Measurements from ENCODE around the gene ZGLP1.

The ZGLP1 gene

DNA sequence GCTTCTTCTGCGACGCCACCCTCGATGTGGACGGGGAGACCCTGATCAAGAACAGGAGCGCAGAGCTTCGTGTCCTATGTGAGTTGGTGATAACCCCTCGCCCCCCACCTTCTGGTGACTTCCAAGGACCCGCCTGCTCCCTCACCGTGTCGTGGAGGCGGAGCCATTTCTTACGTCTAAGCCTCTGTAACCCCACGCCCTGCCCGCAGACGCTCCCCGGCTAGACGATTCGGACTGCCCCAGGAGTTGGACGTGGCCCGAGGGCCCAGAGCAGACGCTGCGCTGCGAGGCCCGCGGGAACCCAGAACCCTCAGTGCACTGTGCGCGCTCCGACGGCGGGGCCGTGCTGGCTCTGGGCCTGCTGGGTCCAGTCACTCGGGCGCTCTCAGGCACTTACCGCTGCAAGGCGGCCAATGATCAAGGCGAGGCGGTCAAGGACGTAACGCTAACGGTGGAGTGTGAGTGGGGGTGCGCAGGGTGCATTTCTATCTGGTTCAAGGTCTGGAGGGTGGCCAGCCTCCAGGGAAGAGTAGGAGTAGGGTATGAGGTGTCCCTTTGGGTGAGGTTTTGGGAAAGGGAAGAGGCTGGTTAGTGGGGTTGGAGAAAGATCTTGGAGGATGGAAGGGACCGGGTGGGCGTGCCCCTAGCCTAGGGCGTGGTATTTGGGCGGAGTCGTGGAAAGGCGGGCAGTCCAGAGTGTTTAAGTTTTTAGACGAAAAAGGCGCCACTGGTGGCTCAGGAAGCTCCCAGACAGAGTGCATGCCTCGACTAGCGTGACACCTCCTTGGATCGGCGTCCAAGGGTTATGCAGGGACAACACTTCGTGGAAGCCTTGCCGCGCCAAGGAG lies 16.6 kb downstream of the ZGLP1 start:
- TF ChIP-seq, protein P1, sequence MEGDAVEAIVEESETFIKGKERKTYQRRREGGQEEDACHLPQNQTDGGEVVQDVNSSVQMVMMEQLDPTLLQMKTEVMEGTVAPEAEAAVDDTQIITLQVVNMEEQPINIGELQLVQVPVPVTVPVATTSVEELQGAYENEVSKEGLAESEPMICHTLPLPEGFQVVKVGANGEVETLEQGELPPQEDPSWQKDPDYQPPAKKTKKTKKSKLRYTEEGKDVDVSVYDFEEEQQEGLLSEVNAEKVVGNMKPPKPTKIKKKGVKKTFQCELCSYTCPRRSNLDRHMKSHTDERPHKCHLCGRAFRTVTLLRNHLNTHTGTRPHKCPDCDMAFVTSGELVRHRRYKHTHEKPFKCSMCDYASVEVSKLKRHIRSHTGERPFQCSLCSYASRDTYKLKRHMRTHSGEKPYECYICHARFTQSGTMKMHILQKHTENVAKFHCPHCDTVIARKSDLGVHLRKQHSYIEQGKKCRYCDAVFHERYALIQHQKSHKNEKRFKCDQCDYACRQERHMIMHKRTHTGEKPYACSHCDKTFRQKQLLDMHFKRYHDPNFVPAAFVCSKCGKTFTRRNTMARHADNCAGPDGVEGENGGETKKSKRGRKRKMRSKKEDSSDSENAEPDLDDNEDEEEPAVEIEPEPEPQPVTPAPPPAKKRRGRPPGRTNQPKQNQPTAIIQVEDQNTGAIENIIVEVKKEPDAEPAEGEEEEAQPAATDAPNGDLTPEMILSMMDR (IDR thresholded peaks at IDR 0.05; ENCODE audit: low read depth, low read length), result no peak
- peak overlapping the region; percentile 23 to 28 for H3K4me3 ChIP-seq (replicated peaks in 1 of 2; ENCODE audit: low read depth in 2 of 2, low read length in 2 of 2)
- no peak for DNase-seq (ENCODE audit: low read depth in 2 of 2)

DNA sequence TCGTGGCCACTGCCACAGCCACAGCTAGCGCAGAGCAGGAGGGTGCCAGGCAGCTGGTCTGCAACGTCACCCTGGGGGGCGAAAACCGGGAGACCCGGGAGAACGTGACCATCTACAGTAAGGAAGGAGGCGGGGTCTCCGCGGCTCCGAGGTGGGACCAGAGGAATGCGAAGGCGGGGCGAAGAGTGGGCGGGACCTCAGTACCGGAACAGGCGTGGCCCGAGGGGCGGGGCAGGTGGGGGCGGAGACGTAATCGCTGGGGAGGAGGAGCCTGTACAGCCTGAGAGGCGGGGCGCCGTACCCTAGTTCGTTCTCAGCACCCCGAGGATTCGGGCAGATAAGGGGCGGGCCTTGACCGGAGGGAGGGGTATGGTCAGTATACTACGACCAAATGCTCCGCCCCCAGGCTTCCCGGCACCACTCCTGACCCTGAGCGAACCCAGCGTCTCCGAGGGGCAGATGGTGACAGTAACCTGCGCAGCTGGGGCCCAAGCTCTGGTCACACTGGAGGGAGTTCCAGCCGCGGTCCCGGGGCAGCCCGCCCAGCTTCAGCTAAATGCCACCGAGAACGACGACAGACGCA lies 17.3 kb downstream of the ZGLP1 start:
- H3K4me3 ChIP-seq (replicated peaks in 1 of 2; ENCODE audit: low read depth in 2 of 2, low read length in 2 of 2), result peak overlapping the region; percentile 47 to 51
- DNase-seq (ENCODE audit: low read depth in 2 of 2), result peak; percentile 63 to 84
- TF ChIP-seq, protein P1 (IDR thresholded peaks at IDR 0.05; ENCODE audit: low read depth, low read length), result no peak

DNA sequence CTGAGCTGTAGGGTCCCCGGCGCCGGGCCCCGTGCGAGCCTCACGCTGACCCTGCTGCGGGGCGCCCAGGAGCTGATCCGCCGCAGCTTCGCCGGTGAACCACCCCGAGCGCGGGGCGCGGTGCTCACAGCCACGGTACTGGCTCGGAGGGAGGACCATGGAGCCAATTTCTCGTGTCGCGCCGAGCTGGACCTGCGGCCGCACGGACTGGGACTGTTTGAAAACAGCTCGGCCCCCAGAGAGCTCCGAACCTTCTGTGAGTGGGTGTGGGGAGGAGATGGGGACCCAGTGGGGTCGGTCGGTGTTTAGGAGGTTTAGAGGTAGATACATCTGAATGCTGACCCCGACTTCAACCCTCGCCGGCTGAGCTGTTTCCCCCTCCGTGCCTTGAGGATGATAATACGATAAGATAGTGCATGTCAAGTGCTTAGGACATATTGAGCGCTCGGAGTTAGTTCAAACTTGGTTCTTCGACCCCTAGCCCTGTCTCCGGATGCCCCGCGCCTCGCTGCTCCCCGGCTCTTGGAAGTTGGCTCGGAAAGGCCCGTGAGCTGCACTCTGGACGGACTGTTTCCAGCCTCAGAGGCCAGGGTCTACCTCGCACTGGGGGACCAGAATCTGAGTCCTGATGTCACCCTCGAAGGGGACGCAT lies 17.9 kb downstream of the ZGLP1 start:
- TF ChIP-seq, protein P1 (IDR thresholded peaks at IDR 0.05; ENCODE audit: low read depth, low read length), result no peak
- peak overlapping the region; percentile 47 to 51 for H3K4me3 ChIP-seq (replicated peaks in 1 of 2; ENCODE audit: low read depth in 2 of 2, low read length in 2 of 2)
- DNase-seq (ENCODE audit: low read depth in 2 of 2), result no peak

DNA sequence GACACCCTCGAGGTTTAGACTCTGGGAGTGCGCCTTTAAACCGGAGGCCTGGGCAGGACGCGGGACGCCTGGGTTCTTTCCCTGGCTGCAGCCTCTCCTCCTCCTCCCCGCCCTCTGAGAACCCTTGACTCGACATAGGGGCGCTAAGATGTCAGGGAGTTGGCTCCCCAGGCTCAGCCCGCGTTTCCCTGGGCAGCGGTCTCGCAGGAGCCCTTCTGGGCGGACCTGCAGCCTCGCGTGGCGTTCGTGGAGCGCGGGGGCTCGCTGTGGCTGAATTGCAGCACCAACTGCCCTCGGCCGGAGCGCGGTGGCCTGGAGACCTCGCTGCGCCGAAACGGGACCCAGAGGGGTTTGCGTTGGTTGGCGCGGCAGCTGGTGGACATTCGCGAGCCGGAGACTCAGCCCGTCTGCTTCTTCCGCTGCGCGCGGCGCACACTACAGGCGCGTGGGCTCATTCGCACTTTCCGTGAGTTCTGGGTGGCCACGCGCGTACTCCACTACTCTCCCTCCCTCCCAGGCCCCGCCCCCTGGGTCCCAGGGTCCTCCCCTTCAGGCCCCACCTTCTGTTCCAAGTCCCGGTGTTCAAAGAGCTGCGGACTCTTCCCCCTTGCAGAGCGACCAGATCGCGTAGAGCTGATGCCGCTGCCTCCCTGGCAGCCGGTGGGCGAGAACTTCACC lies 18.6 kb downstream of the ZGLP1 start:
- TF ChIP-seq, protein P1 (IDR thresholded peaks at IDR 0.05; ENCODE audit: low read depth, low read length), result no peak
- peak; percentile 44 to 56 for DNase-seq (ENCODE audit: low read depth in 2 of 2)

DNA sequence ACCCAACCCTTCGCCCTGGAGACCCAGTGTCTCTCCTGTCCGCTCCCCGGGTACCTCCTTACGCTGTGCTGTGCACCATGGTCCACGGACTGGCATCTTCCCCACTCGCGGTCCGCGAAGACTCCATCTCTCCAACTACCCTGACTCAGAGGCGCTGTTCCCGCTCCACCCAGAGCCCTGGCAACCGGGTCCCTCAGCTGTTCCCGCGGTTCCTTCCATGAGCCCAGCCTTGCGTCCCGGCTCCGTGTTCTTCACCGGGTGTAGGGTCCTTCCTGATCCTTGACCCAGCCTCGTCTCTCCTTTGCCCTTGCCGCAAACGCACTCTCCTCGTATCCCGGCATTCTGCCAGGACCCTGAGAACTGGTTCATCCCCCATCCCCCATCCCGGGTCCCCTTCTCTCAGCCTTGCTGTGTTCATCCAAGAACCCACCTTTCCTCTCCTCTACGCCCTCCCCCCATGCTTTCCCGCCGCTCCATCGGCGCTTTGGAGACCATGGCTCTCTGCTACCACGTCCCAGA lies 19.2 kb downstream of the ZGLP1 start:
- TF ChIP-seq, protein P1 (IDR thresholded peaks at IDR 0.05; ENCODE audit: low read depth, low read length), result no peak
- no peak for DNase-seq (ENCODE audit: low read depth in 2 of 2)
- peak overlapping the region; percentile 47 to 51 for H3K4me3 ChIP-seq (replicated peaks in 1 of 2; ENCODE audit: low read depth in 2 of 2, low read length in 2 of 2)

More for the DNA sequence above, 18.6 kb downstream of the ZGLP1 start:
- peak overlapping the region; percentile 47 to 51 for H3K4me3 ChIP-seq (replicated peaks in 1 of 2; ENCODE audit: low read depth in 2 of 2, low read length in 2 of 2)

DNA sequence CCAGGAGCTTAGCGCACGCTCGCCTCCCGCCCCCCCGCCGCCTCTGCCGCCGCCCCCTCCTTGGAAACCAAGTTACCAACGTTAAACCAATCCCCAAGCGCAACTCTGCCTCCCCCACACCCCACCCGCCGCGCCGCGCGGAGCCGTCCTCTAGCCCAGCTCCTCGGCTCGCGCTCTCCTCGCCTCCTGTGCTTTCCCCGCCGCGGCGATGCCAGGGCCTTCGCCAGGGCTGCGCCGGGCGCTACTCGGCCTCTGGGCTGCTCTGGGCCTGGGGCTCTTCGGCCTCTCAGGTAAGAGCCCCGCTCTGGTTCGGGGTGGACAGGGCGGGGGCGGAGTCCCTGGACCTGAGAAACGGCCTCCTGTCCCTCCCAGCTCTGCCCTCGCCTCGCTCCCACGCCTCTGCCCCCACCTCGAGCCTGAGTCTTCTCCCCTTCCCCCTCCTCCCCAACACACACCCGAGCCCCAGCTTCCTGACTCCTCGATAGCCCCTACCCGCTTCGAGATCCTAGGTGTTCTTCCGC lies 19.7 kb downstream of the ZGLP1 start, which contains the start of gene ICAM5:
TSS of gene ICAM5 (plus strand) at position 117 of the 521 bp plus-strand sequence. CDS start at position 209, 92 bp downstream.
- no peak for DNase-seq (ENCODE audit: low read depth in 2 of 2)
- peak within 1 kb of the TSS; percentile 47 to 51 for H3K4me3 ChIP-seq (replicated peaks in 1 of 2; ENCODE audit: low read depth in 2 of 2, low read length in 2 of 2)
- TF ChIP-seq, protein P1 (IDR thresholded peaks at IDR 0.05; ENCODE audit: low read depth, low read length), result no peak
